HT-29 (cell line): Measurements from ENCODE around the gene LASP1. TPM values are rescaled to one million over a fixed set of nuclear protein-coding genes. Genes with fewer than 3 reads are reported as not detected.

Experiments used
- DNase-seq: peaks from one replicate; pipeline ENCODE4 v3.0.0-alpha.2; 2015; ENCODE audit warnings: low spot score
- total RNA-seq: library from RNA; depleted of rRNA; stranded (reverse); fragments of >200 nt; shearing (Covaris generic); gene quantifications from 2 replicates; pipeline ENCODE4 v1.2.3, GENCODE V29; 2014

Gene LASP1
- total RNA-seq, 1 experiment from 2014 or later, result 279 TPM

GRCh38 chr17:38868817-38869525, 887 bp upstream of the LASP1 start:
- peak; percentile 99 for DNase-seq

GRCh38 chr17:38870259-38871165, 654 bp downstream of the LASP1 start:
- DNase-seq, result peak; percentile 78

GRCh38 chr17:38871247-38872015, 1.6 kb downstream of the LASP1 start:
- DNase-seq, result peak; percentile 97

GRCh38 chr17:38872027-38872511, 2.2 kb downstream of the LASP1 start:
- DNase-seq, result no peak

- DNase-seq, result peak; percentile 45
These were observed 3.0 kb downstream of the LASP1 start for GRCh38 chr17:38872671-38873385.

- peak; percentile 60 for DNase-seq
These were observed 4.0 kb downstream of the LASP1 start for GRCh38 chr17:38873640-38874380.

- DNase-seq, result no peak
These were observed 4.9 kb downstream of the LASP1 start for GRCh38 chr17:38874505-38875400.

- DNase-seq, result no peak
These were observed 5.7 kb downstream of the LASP1 start for GRCh38 chr17:38875477-38876075.

- peak; percentile 24 for DNase-seq
These were observed 7.4 kb downstream of the LASP1 start for GRCh38 chr17:38877130-38877851.

- DNase-seq, result peak; percentile 75
These were observed 10.2 kb downstream of the LASP1 start for GRCh38 chr17:38879878-38880665.

GRCh38 chr17:38881600-38882191, 11.8 kb downstream of the LASP1 start:
- DNase-seq, result peak; percentile 58

GRCh38 chr17:38882870-38883269, 13.0 kb downstream of the LASP1 start:
- no peak for DNase-seq

GRCh38 chr17:38883592-38884526, 14.0 kb downstream of the LASP1 start:
- DNase-seq, result no peak

GRCh38 chr17:38885044-38885727, 15.3 kb downstream of the LASP1 start:
- no peak for DNase-seq
